Peyer's patch (tissue), 4 donors: ENCODE measurements around the gene ISLR. TPM values are rescaled to one million over a fixed set of nuclear protein-coding genes. Genes with fewer than 3 reads are reported as not detected.

Source experiments
- DNase-seq, 3 donors: peaks; one replicate each; pipeline ENCODE4 v3.0.0-alpha.2; 2017 to 2019
- H3K27ac ChIP-seq, 4 donors: fragments of 200-600 bp; sonication (generic); one replicate each; pipeline ENCODE4 v1.5.1; 2016 to 2019
- H3K27me3 ChIP-seq, 2 donors: fragments of 200-600 bp; sonication (generic); one replicate each; pipeline ENCODE4 v1.5.1; 2019
- H3K36me3 ChIP-seq, 3 donors: fragments of 200-600 bp; sonication (generic); one replicate each; pipeline ENCODE4 v1.5.1; 2016 to 2019
- H3K4me1 ChIP-seq, 4 donors: fragments of 200-600 bp; sonication (generic); one replicate each; pipeline ENCODE4 v1.5.1; 2016 to 2019
- H3K4me3 ChIP-seq, 4 donors: fragments of 200-600 bp; sonication (generic); 1 replicate in 3 of 4; 2 replicates in 1 of 4; pipeline ENCODE4 v1.5.1; 2016 to 2019; ENCODE audit warnings: mild to moderate bottlenecking in 1 of 4
- H3K9me3 ChIP-seq, 4 donors: fragments of 200-600 bp; sonication (generic); one replicate each; pipeline ENCODE4 v1.5.1; 2016 to 2019; ENCODE audit warnings: mild to moderate bottlenecking in 1 of 4
- CTCF ChIP-seq, 6 experiments: fragments of 450-650 bp in 4 of 6; fragments of 200-600 bp in 2 of 6; sonication (generic) in 1 of 6; IDR thresholded peaks; one replicate each; pipeline ENCODE4 v1.5.1; 2017 to 2019; ENCODE audit warnings: antibody characterized with exemption in 6 of 6, mild to moderate bottlenecking in 3 of 6, moderate library complexity in 1 of 6
- POLR2A ChIP-seq, 2 donors: fragments of 450-650 bp; IDR thresholded peaks; one replicate each; pipeline ENCODE4 v1.5.1; 2017; ENCODE audit warnings: antibody characterized with exemption in 2 of 2, mild to moderate bottlenecking in 2 of 2, moderate library complexity in 2 of 2
- total RNA-seq, 4 donors: library from RNA; depleted of rRNA; stranded (reverse); fragments of >200 nt; gene quantifications; one replicate each; pipeline ENCODE4 v1.1.0, GENCODE V29; 2016

The ISLR gene
- total RNA-seq, 4 donors from 2014 or later: 6.3 to 22.8 (median 17.5) TPM

DNA sequence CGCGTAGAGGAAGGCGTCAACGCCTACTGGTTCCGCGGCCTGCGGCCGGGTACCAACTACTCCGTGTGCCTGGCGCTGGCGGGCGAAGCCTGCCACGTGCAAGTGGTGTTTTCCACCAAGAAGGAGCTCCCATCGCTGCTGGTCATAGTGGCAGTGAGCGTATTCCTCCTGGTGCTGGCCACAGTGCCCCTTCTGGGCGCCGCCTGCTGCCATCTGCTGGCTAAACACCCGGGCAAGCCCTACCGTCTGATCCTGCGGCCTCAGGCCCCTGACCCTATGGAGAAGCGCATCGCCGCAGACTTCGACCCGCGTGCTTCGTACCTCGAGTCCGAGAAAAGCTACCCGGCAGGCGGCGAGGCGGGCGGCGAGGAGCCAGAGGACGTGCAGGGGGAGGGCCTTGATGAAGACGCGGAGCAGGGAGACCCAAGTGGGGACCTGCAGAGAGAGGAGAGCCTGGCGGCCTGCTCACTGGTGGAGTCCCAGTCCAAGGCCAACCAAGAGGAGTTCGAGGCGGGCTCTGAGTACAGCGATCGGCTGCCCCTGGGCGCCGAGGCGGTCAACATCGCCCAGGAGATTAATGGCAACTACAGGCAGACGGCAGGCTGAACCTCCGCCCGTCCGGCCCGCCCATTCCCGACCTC, 39.0 kb upstream of the ISLR start:
- peaks cover 0 to 59% of the 10 kb centered on the region in 2 donors for H3K27me3 ChIP-seq
- H3K4me3 ChIP-seq: no peak overlapping the region
- H3K9me3 ChIP-seq: no peaks in the 10 kb centered on the region
- H3K36me3 ChIP-seq: no peaks in the 10 kb centered on the region
- peak in 2 of 3 donors; percentile 58 to 65 for DNase-seq
- no peak overlapping the region for H3K27ac ChIP-seq
- peaks cover 0 to 40% (median 20%) of the 10 kb centered on the region in 4 donors for H3K4me1 ChIP-seq
- TF ChIP-seq POLR2A (IDR thresholded peaks at IDR 0.05): no peak
- peak in 4 of 6 experiments; percentile 18 to 41 (median 26) for TF ChIP-seq CTCF (IDR thresholded peaks at IDR 0.05)

DNA sequence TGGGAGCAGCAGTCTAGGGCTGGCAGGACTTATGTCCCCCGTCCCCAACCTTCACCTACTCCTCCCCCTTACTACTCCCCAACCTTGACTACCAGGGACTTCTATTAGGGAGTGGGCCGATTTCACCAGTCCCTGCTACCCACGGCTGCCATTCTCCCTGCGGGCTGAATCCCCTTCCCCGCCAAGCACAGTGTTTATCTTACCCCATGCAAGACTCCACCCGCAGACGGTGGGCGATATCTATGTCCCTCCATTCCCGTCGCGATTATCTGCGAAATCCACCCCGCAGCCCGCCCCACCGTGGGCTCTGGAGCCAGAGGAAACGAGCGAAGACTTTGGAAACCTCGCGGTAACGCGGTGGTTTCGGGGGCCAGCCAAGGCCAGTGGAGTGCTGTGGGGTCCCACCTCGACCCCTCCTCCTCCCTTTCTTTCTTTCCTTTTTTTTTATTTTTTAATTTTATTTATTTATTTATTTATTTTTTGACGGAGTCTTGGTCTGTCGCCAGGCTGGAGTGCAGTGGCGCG, 38.4 kb upstream of the ISLR start:
- DNase-seq: no peak
- Histone ChIP-seq H3K4me1 (peaks cover 0 to 34% (median 17%) of the 10 kb centered on the region in 4 donors), H3K27ac (no peak overlapping the region), H3K27me3 (peaks cover 0 to 55% of the 10 kb centered on the region in 2 donors), H3K4me3 (no peak overlapping the region), H3K36me3 (no peaks in the 10 kb centered on the region), H3K9me3 (no peaks in the 10 kb centered on the region)
- TF ChIP-seq POLR2A (IDR thresholded peaks at IDR 0.05) (no peak), CTCF (IDR thresholded peaks at IDR 0.05) (no peak)

DNA sequence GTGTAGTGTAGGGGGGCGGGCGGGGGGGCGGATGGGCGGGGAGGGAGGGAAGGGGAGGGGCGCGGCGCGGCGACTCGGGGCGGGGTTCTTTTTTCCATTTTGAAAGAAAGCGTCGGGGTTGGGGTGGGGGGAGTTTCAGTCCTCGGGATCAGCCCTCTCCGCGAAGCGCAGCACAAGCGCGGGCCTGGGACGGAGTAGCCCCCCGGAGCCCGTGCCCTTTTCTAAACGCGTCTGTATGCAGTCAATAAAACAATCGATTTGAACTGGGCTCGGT, 37.0 kb upstream of the ISLR start:
- Histone ChIP-seq H3K9me3 (no peaks in the 10 kb centered on the region), H3K27me3 (peaks cover 0 to 42% of the 10 kb centered on the region in 2 donors), H3K4me3 (peak overlapping the region; percentile 17 to 47 (median 44)), H3K36me3 (no peaks in the 10 kb centered on the region), H3K27ac (peak overlapping the region in 3 of 4 donors; percentile 36 to 63 (median 59)), H3K4me1 (peaks cover 0 to 27% (median 16%) of the 10 kb centered on the region in 4 donors)
- TF ChIP-seq POLR2A (IDR thresholded peaks at IDR 0.05): no peak
- TF ChIP-seq CTCF (IDR thresholded peaks at IDR 0.05): no peak
- DNase-seq: no peak

DNA sequence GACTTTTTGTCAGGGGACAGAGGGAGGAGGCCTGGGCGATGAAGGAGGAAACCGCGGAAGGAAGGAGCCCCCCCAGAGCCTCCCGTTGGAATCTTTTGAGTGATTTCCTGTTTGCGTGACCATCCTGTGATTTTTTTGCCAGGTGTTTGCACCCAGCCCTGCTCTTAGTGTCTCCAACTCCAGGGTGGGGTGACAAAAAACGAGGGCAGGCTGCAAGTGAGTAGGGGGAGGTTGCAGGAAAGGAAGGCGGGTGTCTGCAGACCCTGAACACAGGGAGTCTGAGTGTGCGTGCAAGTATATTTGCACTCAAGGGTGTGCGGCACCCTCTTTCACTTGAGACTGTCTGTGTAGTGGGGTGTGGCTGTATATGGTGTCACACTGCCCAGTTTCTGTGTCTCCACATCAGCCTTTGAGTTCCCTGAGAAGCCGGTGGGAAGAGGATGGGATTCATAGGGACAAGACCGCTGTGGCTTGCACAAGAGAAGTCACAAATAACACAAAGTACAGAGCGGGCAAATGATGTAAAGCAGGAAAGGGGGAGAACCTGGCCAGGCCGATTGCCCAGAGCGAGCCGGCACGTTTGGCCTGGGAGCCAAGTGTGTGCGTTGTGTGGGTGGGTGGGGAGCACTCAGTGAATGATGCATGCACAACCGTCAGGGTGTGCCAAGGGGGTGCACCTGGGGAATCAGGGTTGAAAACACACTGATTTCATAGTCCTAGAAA, 36.5 kb upstream of the ISLR start:
- H3K36me3 ChIP-seq: no peaks in the 10 kb centered on the region
- H3K4me1 ChIP-seq: peaks cover 0 to 27% (median 16%) of the 10 kb centered on the region in 4 donors
- H3K27ac ChIP-seq: peak overlapping the region in 2 of 4 donors; percentile 59 to 63
- H3K4me3 ChIP-seq: peak overlapping the region in 3 of 4 donors; percentile 43 to 47 (median 44)
- no peaks in the 10 kb centered on the region for H3K9me3 ChIP-seq
- DNase-seq: no peak
- TF ChIP-seq POLR2A (IDR thresholded peaks at IDR 0.05): no peak
- no peak for TF ChIP-seq CTCF (IDR thresholded peaks at IDR 0.05)
- peaks cover 0 to 38% of the 10 kb centered on the region in 2 donors for H3K27me3 ChIP-seq

DNA sequence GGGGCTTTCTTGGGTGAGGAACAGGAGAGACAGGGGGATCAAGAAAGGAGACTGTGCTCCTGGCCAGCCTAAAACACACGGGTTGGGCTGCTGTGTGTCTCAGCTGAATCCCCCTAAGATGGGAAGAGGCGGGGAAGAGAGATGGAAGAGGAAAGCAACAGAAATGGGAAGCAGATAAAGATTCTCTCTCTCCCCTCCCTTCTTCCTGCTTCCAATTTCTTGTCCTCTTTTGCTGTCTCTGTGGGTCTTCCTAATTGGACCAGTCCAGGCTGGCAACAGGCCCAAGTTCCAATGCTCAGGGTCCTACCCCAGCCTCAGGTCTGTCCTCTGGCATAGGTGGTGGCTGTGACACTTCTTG, 36.0 kb upstream of the ISLR start:
- DNase-seq: no peak
- Histone ChIP-seq H3K9me3 (no peaks in the 10 kb centered on the region), H3K4me3 (no peak overlapping the region), H3K27ac (no peak overlapping the region), H3K4me1 (peaks cover 0 to 27% (median 16%) of the 10 kb centered on the region in 4 donors), H3K36me3 (no peaks in the 10 kb centered on the region), H3K27me3 (peaks cover 0 to 32% of the 10 kb centered on the region in 2 donors)
- TF ChIP-seq CTCF (IDR thresholded peaks at IDR 0.05) (no peak), POLR2A (IDR thresholded peaks at IDR 0.05) (no peak)
